ENCODE measurements around the gene EHD4.

The EHD4 gene

GRCh38 chr15:41886741-41887140 lies 85.6 kb downstream of the EHD4 start:
- TF ChIP-seq, protein P1, sequence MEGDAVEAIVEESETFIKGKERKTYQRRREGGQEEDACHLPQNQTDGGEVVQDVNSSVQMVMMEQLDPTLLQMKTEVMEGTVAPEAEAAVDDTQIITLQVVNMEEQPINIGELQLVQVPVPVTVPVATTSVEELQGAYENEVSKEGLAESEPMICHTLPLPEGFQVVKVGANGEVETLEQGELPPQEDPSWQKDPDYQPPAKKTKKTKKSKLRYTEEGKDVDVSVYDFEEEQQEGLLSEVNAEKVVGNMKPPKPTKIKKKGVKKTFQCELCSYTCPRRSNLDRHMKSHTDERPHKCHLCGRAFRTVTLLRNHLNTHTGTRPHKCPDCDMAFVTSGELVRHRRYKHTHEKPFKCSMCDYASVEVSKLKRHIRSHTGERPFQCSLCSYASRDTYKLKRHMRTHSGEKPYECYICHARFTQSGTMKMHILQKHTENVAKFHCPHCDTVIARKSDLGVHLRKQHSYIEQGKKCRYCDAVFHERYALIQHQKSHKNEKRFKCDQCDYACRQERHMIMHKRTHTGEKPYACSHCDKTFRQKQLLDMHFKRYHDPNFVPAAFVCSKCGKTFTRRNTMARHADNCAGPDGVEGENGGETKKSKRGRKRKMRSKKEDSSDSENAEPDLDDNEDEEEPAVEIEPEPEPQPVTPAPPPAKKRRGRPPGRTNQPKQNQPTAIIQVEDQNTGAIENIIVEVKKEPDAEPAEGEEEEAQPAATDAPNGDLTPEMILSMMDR (conservative IDR thresholded peaks at IDR 0.05): no peak
- H3K27ac ChIP-seq: no peak overlapping the region

- no peak overlapping the region for H3K27ac ChIP-seq
- TF ChIP-seq, protein P1 (conservative IDR thresholded peaks at IDR 0.05): no peak
- TF ChIP-seq ZFX (IDR thresholded peaks at IDR 0.05): no peak
Observed at GRCh38 chr15:41885841-41886240, 86.5 kb downstream of the EHD4 start.

DNA sequence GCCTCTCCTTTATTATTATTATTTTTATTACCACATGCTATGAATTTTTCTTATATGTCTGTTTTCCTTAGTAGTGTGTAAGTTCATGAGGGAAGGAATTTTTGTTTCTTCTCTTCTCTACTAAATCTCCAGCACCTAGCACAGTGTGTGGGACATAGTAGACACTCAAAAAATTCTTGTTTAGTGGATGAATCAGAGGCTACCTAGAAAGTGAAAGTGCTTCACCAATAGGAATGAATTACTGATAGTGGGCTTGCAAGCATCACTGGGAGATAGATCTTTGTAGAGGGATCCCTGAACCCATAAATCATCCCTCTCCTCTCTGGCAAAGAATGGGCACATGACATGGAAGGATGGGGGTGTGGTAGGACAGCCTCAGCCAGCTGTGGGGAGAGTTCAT lies 87.0 kb downstream of the EHD4 start:
- TF ChIP-seq, protein P1 (conservative IDR thresholded peaks at IDR 0.05): no peak
- no peak for TF ChIP-seq ZFX (IDR thresholded peaks at IDR 0.05)
- no peak overlapping the region for H3K27ac ChIP-seq

GRCh38 chr15:41884458-41884857 lies 87.9 kb downstream of the EHD4 start:
- TF ChIP-seq, protein P1 (conservative IDR thresholded peaks at IDR 0.05): no peak
- TF ChIP-seq ZFX (IDR thresholded peaks at IDR 0.05): no peak

GRCh38 chr15:41883484-41883825 lies 88.9 kb downstream of the EHD4 start:
- TF ChIP-seq, protein P1 (conservative IDR thresholded peaks at IDR 0.05): no peak
- no peak for TF ChIP-seq ZFX (IDR thresholded peaks at IDR 0.05)
- H3K27ac ChIP-seq: no peak overlapping the region

More at GRCh38 chr15:41884458-41884857, 87.9 kb downstream of the EHD4 start:
- no peak overlapping the region for H3K27ac ChIP-seq

DNA sequence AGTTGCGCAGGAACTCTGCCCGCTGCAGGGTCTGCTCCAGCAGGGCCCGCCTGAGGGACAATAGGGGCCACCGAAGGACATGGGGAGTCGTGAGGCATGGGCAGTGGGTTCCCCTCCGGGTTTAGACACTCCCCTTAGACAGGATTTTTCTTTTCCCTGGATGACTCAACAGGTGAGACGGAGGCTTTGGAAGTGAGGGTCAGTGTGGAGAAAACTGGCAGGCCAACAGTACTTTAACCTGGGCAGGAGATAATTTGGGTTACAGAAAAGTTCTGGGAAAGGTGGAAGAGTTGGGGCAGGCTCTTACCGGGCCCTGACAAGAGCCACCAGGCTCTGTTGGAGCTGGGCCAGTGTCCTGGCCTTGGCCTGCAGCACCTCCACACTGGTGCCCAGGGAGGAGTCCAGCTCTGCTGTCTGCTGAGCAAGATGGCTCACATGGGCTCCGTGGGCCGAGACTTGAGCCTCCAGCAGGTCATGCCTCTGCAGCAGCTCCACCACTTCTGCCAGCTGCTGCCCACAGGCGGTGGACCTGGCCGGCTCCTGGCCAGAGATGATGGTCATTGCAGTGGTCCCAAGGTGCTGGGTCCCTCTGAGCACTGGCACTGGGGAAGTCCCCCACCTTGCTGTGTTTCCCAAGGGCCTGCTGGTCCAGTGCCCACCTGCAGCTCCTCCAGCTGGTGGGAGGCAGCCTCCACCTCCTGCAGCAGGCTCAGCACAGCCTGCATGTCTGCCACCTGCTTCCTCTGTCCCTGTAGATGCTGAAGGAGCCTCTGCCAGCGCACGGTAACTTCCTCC lies 89.5 kb downstream of the EHD4 start:
- H3K27ac ChIP-seq: no peak overlapping the region
- TF ChIP-seq, protein P1 (conservative IDR thresholded peaks at IDR 0.05): no peak
- no peak for TF ChIP-seq ZFX (IDR thresholded peaks at IDR 0.05)

DNA sequence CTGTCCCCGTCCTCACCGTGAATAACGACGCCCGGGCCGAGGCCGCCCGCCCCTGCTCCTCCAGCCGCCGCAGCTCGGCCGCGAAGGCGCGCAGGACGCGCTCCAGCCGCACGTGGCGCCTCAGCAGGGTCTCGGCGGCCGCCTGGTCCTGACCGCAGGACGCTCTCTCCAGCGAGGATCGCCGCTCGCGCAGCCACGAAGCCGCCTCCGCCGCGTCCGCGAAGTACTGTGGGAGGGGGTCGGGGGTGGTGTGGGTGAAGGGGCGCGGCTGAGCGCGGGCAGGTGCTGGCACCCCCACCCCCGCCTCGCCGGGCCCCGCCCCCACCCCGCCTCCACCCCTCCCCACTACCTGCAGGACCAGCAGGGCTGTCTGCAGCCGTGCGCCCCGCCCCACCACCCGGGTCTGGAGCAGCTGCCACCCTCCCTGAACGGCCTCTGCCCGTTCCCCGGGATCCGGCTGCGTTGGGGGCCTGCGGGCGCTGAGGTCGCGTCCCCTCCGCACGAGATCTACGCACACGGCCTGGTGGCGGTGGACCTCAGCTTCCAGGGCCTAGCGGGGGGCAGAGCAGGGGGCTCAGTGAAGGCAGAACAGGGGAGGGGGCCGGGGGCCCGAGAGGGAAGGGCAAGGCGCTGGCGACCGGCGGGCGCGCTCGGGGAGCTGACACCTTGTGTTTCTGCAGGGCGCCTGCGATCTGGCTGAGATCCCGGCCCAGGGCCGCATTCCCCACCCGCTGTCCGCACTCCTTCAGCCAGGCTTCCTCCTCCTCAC lies 90.3 kb downstream of the EHD4 start:
- no peak for TF ChIP-seq ZFX (IDR thresholded peaks at IDR 0.05)
- TF ChIP-seq, protein P1 (conservative IDR thresholded peaks at IDR 0.05): no peak
- no peak overlapping the region for H3K27ac ChIP-seq
